CD4-positive, alpha-beta T cell treated with Interleukin-21 for 1 hour (primary cell): ENCODE results near the gene PGS1.
"Not testable (repeated sequence)": the region's sequence is repeated elsewhere in the genome, so short reads cannot be mapped to it uniquely, and the experiment has no call there.

Experiments used
- DNase-seq: peaks from one replicate; pipeline ENCODE4 v3.0.0-alpha.2; 2020

Gene PGS1

GRCh38 chr17:78450696-78451345 is 72.4 kb downstream of the PGS1 start:
- no peak for DNase-seq

- no peak for DNase-seq
These were observed 73.3 kb downstream of the PGS1 start for GRCh38 chr17:78451753-78452152.

DNA sequence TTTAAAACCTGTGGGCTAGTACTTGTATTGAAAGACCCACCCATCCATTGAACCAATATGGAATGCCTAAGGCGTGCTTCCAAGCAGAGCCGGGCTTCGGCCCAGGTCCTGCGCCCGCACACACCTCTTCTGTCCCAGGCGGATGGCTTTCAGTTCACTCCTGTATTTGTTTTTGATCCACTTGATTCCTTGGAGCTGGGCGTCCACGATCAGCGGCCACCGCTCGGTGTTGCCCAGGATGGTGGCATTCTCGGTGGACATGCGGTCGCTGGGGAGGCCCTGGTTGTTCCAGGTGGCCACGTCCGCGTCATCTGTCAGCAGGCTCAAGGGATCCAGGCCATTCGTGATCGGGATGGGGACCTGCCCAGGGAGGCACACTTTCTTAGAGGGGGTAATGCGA is 75.9 kb downstream of the PGS1 start:
- DNase-seq, result no peak

DNA sequence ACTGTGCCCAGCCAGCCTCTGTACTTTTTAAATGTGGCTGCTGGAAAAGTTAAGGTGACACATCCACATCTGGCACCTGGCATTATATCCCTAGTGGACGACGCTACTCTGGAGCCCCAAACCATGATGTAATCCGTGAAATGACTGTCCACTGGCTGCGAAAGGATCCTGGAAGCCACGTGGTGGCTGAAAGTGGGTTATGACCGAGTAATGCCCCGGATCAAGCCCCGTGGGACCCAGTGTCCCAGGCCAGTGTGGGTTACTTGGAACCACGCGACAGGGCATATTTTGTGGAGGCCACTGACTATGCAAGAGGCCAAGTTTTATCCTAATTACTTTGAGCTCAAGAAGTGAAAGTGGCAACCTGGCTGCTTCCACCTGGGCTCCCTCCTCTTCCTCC is 79.6 kb downstream of the PGS1 start:
- DNase-seq, result no peak

- no peak for DNase-seq
These were observed 80.4 kb downstream of the PGS1 start for GRCh38 chr17:78458736-78459335.

DNA sequence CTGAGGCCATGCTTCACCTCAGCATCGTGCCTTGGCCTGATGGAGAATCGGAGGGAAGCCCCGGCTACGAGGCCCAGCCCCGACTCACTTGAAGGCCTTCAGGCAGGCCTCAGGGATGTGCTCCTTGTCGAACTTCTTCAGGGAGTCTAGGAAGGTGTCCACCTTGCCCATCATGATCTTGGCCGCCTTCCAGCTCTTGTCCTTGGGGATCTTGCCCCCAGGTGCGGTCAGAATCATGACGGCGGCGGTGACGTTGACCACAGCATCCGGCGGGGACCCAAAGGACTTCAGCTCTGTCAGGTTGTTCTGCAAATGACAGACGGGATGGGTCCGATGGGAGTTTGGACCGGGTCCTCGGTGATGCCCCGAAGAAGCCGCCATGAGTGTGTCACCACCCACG is 81.2 kb downstream of the PGS1 start:
- DNase-seq, result no peak

GRCh38 chr17:78460176-78460675 is 81.8 kb downstream of the PGS1 start:
- DNase-seq, result no peak

GRCh38 chr17:78460951-78461798 is 82.7 kb downstream of the PGS1 start:
- DNase-seq, result no peak

DNA sequence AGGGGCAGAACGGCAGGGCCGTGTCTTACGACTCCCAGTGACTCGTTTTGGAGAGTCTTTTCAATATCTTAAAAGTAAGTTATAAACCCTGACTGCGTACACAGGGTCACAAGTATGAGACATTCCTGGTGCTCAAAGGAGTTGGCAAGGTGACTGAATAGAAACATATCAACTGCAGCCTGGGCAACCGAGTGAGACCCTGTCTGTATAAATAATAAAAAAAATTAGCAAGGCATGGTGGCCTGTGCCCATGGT is 83.3 kb downstream of the PGS1 start:
- DNase-seq, result no peak

GRCh38 chr17:78462148-78462547 is 83.7 kb downstream of the PGS1 start:
- no peak for DNase-seq

DNA sequence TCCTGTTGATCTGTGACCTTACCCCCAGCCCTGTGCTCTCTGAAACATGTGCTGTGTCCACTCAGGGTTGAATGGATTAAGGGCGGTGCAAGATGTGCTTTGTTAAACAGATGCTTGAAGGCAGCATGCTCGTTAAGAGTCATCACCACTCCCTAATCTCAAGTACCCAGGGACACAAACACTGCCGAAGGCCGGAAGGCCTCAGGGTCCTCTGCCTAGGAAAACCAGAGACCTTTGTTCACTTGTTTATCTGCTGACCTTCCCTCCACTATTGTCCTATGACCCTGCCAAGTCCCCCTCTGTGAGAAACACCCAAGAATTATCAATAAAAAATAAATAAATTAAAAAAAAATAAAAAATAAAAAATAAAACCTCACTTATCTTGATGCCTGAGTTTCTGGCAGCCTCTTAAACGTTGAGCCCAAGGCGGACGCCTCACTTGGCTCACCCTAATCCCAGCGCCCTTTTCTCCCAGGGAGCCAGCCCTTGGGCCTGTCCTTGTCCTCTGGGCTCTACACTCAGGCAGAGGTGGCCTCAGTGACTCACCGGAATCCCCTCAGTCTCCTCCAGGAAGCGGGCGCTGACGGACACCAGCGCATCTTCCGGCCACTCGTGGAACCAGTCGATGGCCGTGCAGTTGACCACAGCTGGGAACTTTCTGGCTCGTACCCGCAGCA is 87.8 kb downstream of the PGS1 start:
- DNase-seq, result not testable (repeated sequence)

GRCh38 chr17:78466786-78467715 is 88.6 kb downstream of the PGS1 start:
- no peak for DNase-seq

- DNase-seq, result no peak
These were observed 89.9 kb downstream of the PGS1 start for GRCh38 chr17:78468366-78468765.

GRCh38 chr17:78469443-78469842 is 91.0 kb downstream of the PGS1 start:
- DNase-seq, result no peak

- no peak for DNase-seq
These were observed 93.2 kb downstream of the PGS1 start for GRCh38 chr17:78471635-78472034.

- no peak for DNase-seq
These were observed 93.8 kb downstream of the PGS1 start for GRCh38 chr17:78472035-78472905.

GRCh38 chr17:78473951-78474613 is 95.6 kb downstream of the PGS1 start:
- DNase-seq, result no peak
